GM19238 (cell line): ENCODE data around the gene PGAM5.

Source experiments
- DNase-seq: peaks from one replicate; pipeline ENCODE4 v3.0.0; 2011; ENCODE audit warnings: low spot score; ENCODE audit not compliant: insufficient read length

The PGAM5 gene

GRCh38 chr12:132720606-132721345 is 10.1 kb downstream of the PGAM5 start:
- no peak for DNase-seq

DNA sequence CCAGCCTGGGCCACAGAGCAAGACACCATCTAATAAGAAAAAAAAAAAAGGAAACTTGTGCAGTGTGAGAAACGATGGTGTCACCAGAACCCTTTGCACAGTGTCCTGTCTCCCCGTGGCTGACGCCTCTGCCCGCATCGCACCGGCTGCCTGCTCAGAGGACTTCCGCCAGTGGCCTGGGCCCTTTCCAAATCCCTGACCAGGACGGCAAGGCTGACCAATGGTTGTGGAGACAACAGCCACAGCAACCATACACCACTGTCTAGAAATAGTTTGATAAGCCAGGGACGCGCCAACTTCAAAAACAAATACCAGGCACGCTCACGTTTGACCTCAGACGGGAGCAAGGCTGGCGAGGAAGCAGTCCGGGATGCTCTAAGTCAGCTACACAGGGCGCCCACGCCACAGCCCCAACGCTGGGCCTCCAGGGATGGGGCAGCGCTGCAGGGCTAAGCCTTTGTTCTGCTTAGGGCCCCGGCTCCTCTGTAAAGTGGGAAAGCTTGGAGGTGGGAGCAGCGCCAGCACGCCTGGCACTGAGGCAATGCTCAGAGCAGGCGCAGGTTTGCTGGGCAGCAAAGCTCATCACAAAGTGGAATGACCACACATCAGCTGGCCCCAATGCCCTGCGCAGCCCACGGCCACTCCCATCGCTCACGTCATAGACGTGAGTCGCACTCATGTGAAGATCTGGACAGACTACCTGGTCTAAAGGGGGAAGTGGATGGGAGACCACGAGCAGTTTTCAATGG is 12.5 kb downstream of the PGAM5 start:
- no peak for DNase-seq

DNA sequence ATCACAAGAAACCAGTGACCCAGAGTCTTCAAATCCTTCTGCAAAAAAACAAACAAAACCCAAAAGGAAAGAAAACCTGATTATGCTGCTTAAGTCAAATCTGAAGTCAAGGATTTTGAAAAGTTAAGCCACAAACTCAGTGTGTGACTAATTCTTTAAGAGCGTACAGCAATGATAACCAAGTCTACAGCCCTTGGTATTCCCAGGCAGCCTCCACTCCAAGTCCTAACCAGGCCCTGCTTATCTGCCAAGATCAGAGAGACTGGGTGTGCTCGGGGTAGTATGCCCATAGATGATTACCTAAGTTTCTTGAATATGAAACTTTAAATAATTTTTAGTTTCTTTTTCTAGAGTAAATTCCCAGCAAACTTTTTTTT is 13.1 kb downstream of the PGAM5 start:
- no peak for DNase-seq

DNA sequence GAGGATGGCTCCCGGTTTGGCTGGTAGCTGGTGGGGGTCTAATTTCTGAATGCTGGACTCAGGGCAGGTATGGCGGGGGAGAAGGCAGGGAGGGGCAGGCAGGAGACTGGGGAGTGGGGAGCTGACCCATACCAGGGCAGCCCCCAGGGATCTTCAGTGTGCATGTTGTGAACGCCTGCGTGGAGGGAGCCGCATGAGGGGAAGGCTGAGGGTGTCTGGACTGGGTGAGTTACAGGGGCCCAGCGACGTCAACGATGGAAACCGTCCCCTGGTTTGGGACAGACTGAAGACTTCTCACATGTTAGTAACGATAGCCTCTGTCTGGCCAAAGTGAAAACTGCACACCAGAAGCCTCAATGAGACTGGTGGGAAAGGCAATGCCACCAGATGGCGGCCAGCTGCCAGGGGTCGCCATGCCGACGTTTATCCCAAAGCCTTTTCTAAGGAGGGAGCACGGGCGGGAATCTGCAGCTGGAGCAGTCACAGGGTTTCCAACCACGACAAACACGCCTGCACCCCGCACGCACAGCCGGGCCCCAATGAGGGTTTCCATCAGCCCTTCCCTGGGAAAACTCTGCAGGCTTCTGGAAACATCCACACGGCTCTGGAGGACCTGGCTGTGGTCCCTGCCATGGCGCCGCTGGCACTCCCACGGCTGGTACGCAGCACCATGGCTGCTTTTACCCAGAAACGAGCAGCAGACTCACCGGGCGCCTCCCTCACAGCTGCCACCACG is 14.0 kb downstream of the PGAM5 start:
- DNase-seq = no peak

GRCh38 chr12:132726386-132726785 is 15.7 kb downstream of the PGAM5 start:
- DNase-seq = no peak

GRCh38 chr12:132727091-132727794 is 16.6 kb downstream of the PGAM5 start:
- no peak for DNase-seq

- DNase-seq = no peak
Measured at GRCh38 chr12:132728502-132728901, 17.9 kb downstream of the PGAM5 start.

- no peak for DNase-seq
Measured at GRCh38 chr12:132729541-132730320, 19.1 kb downstream of the PGAM5 start.

DNA sequence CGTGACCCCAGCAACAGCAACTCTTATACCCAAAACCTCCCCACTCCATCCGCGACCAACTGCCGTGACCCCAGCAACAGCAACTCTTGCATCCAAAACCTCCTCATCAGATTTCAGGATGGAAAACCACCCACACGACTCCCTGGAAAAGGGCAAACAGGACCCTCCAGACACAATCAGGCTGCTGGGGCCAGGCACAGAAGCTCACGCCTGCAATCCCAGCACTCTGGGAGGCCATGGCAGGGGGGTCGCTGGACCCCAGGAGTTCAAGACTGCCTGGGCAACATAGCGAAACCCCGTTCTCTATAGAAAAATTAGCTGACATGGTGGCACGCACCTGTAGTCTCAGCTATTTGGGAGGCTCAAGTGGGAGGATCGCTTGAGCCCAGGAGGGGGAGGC is 19.7 kb downstream of the PGAM5 start:
- DNase-seq = no peak

DNA sequence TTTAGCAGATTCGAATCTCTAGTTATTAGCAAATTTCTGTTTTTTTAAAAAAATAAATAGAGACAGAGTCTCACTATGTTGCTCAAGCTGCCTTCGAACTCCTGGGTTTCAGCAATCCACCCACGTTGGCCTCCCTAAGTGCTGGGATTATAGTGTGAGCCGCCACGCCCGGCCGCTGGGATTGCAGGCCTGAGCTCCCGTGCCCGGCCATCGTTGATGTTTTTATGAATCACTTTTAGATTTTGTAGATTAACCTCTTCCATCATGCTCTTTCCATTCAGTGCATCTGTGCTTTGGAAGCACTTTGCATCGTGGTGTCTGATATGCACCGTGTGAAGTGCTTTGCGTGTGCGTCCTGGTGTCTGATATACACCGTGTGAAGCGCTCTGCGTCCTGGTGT is 20.9 kb downstream of the PGAM5 start:
- no peak for DNase-seq

DNA sequence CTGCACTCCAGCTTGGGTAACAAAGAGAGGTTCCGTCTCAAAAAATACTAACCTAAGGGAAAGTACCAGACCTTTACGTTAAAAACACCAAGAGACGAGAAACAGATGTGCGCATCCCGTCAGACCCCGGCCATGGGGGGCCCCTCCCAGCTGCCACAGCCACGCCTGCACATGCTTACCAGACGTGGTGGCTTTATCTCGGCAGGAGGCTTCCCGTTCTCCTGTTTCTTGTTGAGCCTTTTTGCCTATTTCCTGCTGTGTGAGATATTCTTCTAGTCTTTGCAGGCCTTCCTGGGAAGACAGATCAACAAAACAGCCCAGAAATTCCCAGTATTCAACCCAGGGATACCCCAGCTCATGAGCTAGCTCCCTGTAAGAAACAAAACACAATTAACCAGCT is 23.6 kb downstream of the PGAM5 start:
- no peak for DNase-seq

DNA sequence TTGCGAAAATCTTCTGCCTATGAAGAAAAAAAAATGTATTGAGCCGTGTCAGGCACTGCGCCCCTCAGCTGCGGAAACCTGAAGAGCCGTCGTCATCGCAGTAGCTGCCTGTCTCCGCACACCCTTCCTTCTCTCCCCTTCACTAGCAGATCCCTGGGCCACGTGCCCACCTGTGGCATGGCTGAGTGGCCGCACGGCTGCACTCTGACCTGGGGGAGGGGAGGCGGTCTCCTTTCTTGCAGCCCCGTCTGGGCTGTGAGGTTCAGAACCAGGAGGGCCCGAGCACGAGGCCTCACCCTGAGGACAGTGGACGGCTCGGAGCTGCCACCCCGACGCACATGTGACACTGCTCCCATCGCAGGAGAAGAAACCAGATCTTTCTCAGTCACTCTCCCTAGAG is 24.9 kb downstream of the PGAM5 start:
- DNase-seq = no peak

DNA sequence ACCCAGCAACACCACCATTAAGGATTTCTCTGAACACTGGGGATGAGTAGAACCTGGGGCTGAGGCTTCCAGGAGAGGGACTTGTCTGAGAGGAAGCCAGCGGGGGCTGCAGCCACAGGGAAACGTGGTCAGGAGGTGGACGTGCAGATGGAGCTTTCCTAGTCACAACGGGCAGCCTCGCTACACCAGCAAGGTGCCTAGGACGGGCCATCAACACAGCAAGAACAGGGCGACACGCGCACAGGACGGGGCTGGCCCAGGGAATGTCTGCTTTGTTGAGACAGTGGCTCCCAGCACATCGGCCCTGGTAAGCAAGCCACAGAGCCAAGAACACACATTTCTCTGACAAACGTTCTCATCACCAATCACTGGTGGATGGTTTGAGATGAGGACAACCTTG is 25.7 kb downstream of the PGAM5 start:
- no peak for DNase-seq

- DNase-seq = no peak
Measured at GRCh38 chr12:132736913-132737312, 26.3 kb downstream of the PGAM5 start.

DNA sequence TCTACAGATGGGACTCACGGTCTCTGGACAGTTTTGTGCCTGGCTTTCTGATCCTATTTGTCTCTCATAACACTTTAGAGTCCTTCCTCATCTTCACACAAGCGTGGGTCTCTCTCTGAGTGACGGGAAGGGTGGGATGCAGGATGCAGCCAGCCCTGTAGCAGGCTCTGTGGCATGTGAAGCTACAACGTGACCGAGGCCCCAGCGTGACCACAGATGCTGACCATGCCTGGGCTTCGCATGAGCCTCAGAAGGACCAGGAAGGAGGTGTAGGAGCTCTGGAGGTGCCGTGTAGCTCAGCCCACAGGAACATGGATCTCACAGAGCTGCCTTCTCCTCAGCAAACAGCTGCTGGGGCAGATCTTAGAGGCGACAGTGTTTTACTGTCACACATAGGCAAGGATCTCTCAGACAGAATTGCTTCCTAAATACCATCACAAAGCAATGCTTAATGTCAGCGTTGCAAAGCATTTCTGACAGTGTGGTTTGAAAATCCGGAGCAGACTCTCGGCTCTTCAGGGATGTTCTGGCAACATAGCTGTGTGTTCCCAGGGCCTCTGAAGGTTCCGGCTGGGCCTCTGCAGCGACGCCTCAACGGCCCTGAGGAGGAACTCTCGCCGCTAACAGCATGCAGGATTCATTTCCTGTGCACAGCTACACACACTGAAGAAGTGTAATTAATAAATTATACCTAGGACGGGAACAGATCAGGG is 29.1 kb downstream of the PGAM5 start:
- DNase-seq = no peak

DNA sequence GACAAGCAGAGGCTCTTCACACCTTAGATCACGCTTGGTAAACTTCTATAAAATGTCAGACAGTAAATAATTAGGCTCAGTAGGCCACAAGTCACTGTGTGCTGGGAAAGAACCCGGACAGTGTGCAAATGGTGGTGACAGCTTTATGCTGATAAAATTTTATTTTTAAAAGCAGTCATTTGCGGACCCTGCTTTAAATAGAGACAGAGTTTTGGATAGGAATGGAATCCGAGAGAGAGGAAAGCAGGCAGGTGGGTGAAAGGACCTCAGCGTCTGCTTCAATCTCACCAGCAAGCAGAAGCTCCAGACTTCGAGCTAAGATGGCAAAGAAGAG is 29.6 kb downstream of the PGAM5 start:
- no peak for DNase-seq

DNA sequence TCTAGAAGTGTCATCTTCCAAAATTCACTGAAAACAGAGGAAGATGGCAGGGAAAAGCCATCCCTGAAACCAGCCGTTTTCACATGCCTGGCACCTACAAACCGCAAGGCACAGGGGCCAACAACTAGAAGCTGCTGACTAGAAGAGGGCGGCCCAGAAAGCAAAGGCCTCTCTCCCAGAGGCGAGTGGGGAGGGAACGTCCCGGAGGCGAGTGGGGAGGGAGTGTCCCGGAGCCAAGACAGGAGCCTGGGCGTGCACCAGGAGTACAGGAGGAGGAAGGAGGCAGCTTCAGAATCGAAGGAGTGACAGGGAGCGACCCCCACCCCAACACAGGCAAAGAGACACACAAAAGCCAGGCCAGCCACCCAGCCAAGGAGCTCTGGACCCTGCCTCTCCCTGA is 30.0 kb downstream of the PGAM5 start:
- no peak for DNase-seq

- DNase-seq = no peak
Measured at GRCh38 chr12:132741620-132742019, 31.0 kb downstream of the PGAM5 start.

GRCh38 chr12:132743831-132744230 is 33.2 kb downstream of the PGAM5 start:
- DNase-seq = no peak

DNA sequence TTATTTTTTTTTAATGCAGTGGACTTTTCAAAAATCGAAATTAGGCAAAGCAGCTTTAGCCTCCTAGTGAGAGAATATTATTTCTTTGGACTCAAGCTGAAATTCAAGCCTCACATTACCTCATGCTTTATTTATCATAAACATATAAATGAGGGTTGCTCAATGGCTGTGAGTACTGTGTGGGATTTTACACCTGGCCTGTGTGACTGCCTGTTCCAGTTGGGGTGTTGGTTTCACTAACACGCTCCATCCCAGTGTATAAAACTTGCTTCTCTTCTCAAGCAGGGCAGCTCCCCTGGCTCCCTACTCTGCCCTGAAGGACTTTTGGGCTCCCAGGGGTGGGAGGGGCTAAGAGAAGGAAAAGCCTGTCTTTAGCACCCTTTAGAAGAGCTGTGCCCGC is 36.0 kb downstream of the PGAM5 start:
- DNase-seq = no peak

DNA sequence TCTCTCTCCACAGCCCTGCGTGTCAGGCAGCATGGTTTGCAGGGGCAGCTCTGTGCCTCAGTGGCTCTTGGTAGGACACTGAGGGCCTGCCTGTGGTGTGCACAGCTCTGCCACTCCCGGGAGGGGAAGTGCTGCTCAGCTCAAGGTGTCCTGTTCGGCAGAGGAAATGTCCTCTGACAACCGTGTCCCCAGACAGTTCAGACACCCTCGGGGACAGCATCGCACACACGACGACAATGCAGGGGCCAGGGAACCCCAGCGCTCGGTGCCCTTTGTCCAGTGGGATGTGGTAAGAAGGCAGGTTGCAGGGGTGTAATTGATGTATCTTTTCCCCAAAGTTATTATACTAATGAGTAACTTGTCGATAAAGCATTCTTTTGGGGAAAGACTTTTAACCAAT is 36.8 kb downstream of the PGAM5 start:
- no peak for DNase-seq
